Activated B cell treated with CpG ODN at 0.5 μM for 24 hours (primary cell): ENCODE measurements around the gene SEMA3B. TPM values are rescaled to one million over a fixed set of nuclear protein-coding genes. Genes with fewer than 3 reads are reported as not detected.
A peak's percentile ranks its signal among the peaks of the same experiment; 100 is the strongest.
"Not testable (repeated sequence)": the region's sequence is repeated elsewhere in the genome, so short reads cannot be mapped to it uniquely, and the experiment has no call there.

Experiments
- ATAC-seq: fragments of 200-7000 bp; cut with Tn5 transposase; one replicate; pipeline ENCODE4 v1.10.0; 2021; ENCODE audit warnings: low read depth, mild to moderate bottlenecking, moderate library complexity
- CTCF ChIA-PET: fragments of 350-600 bp; sonication (Branson Sonifier 250); formaldehyde crosslinking; loops from one replicate; lab custom pipeline; 2021; ENCODE audit warnings: antibody characterized with exemption; lab: Charles Lee
- POLR2A ChIA-PET: fragments of 350-600 bp; sonication (Branson Sonifier 250); formaldehyde crosslinking; loops from one replicate; lab custom pipeline; 2021; ENCODE audit warnings: antibody characterized with exemption; lab: Charles Lee
- DNase-seq: peaks from one replicate; pipeline ENCODE4 v3.0.0; 2022
- H3K27ac Mint-ChIP-seq: one replicate; pipeline ENCODE4 v1.8.0; 2020; ENCODE audit warnings: mixed read lengths
- H3K27me3 Mint-ChIP-seq: one replicate; pipeline ENCODE4 v1.8.0; 2021; ENCODE audit warnings: mixed read lengths
- H3K36me3 Mint-ChIP-seq: one replicate; pipeline ENCODE4 v1.8.0; 2021; ENCODE audit warnings: low read depth, mixed read lengths
- H3K4me1 Mint-ChIP-seq: one replicate; pipeline ENCODE4 v1.8.0; 2021; ENCODE audit warnings: mixed read lengths
- H3K4me3 Mint-ChIP-seq: one replicate; pipeline ENCODE4 v1.8.0; 2020; ENCODE audit warnings: mild to moderate bottlenecking, mixed read lengths
- H3K9me3 Mint-ChIP-seq: one replicate; pipeline ENCODE4 v1.8.0; 2020; ENCODE audit warnings: mixed read lengths
- CTCF ChIP-seq: fragments of 200-600 bp; IDR thresholded peaks from one replicate; pipeline ENCODE4 v1.8.0; 2022; ENCODE audit warnings: antibody characterized with exemption, mild to moderate bottlenecking
- intact Hi-C: fragments of 100-400 bp; cut with micrococcal nuclease; formaldehyde crosslinking; loops from one replicate; pipeline ENCODE4 v1.15.1; 2024
- total RNA-seq: library from RNA; stranded (reverse); gene quantifications from 2 replicates; pipeline ENCODE4 v1.2.3, GENCODE V29; 2022

Gene SEMA3B
- total RNA-seq, 1 donor from 2014 or later, result not detected

DNA sequence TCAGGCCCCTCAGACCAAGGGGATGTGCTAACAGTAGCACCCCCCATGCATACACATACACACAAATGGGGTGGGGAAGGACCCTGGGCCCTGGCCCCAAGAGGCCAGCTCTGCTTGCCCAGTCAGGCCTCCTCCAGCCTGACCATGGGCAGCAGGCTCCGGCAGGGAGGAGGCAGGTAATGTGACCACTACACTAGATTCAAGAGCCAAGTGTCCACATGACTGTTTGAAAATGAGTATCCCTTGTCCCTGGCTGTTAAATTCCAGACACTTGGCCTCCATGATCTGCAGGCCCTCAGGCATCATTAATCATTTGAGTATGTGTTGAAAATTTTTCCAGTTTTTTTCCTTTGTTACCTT lies 46.8 kb upstream of the SEMA3B start:
- ChIA-PET POLR2A (no interaction called here), CTCF (interaction anchor here (0.9 kb wide), 1 partner anchor 24 kb away, joined by 3 read pairs; no protein-coding TSS in a partner anchor)
- H3K27me3 Mint-ChIP-seq, result peaks cover 11% of the 10 kb centered on the region
- no peak overlapping the region for H3K4me3 Mint-ChIP-seq
- no peak for TF ChIP-seq CTCF
- no peak overlapping the region for H3K27ac Mint-ChIP-seq
- no peak for ATAC-seq
- H3K4me1 Mint-ChIP-seq, result peaks cover 9% of the 10 kb centered on the region
- no peak for DNase-seq
- no peaks in the 10 kb centered on the region for H3K36me3 Mint-ChIP-seq
- no peaks in the 10 kb centered on the region for H3K9me3 Mint-ChIP-seq
- intact Hi-C loops, result loop anchor here (10.0 kb wide), 1 partner anchor 393 kb away; the partner anchor contains the start of genes CISH and MAPKAPK3

- no peak overlapping the region for H3K27ac Mint-ChIP-seq
- DNase-seq (no peak), ATAC-seq (no peak)
- peaks cover 24% of the 10 kb centered on the region for H3K4me1 Mint-ChIP-seq
- CTCF ChIA-PET, result interaction anchor here (0.8 to 7.3 kb wide), 6 partner anchors 9 to 105 kb away, joined by 3 to 100 read pairs (median 5); partner anchors contain the start of genes GNAI2 and GNAT1
- no peak for TF ChIP-seq CTCF
- intact Hi-C loops, result loop anchor here (10.0 kb wide), 1 partner anchor 390 kb away; the partner anchor contains the start of genes CISH and MAPKAPK3
- no peaks in the 10 kb centered on the region for H3K36me3 Mint-ChIP-seq
- POLR2A ChIA-PET, result interaction anchor here (0.6 to 0.7 kb wide), 2 partner anchors 11 to 23 kb away, joined by 4 read pairs; partner anchors contain the start of gene GNAI2
- peaks cover 5% of the 10 kb centered on the region for H3K27me3 Mint-ChIP-seq
- H3K9me3 Mint-ChIP-seq, result no peaks in the 10 kb centered on the region
- peak overlapping the region; percentile 19 for H3K4me3 Mint-ChIP-seq
These were observed 44.3 kb upstream of the SEMA3B start for GRCh38 chr3:50224639-50225038.

- ChIA-PET CTCF (interaction anchor here (0.7 to 8.1 kb wide), 10 partner anchors 13 to 71 kb away, joined by 3 to 104 read pairs (median 5); partner anchors contain the start of genes GNAI2 and GNAT1), POLR2A (interaction anchor here (0.7 to 6.3 kb wide), 11 partner anchors 10 to 1748 kb away, joined by 3 to 66 read pairs (median 6); partner anchors contain the start of genes ABHD14A, GNAI2, HEMK1 and IFRD2)
- peak overlapping the region; percentile 88 for H3K27ac Mint-ChIP-seq
- H3K27me3 Mint-ChIP-seq, result peaks cover 5% of the 10 kb centered on the region
- ATAC-seq (peak; percentile 20), DNase-seq (peak; percentile 54)
- no peaks in the 10 kb centered on the region for H3K36me3 Mint-ChIP-seq
- intact Hi-C loops, result loop anchor here (1.0 to 10.0 kb wide), 11 partner anchors 11 to 524 kb away; partner anchors contain the start of genes CISH, HYAL3, IFRD2 and MAPKAPK3
- no peaks in the 10 kb centered on the region for H3K9me3 Mint-ChIP-seq
- peaks cover 40% of the 10 kb centered on the region for H3K4me1 Mint-ChIP-seq
- H3K4me3 Mint-ChIP-seq, result peak overlapping the region; percentile 94
- TF ChIP-seq CTCF, result no peak
These were observed 42.0 kb upstream of the SEMA3B start for GRCh38 chr3:50226888-50227389.

DNA sequence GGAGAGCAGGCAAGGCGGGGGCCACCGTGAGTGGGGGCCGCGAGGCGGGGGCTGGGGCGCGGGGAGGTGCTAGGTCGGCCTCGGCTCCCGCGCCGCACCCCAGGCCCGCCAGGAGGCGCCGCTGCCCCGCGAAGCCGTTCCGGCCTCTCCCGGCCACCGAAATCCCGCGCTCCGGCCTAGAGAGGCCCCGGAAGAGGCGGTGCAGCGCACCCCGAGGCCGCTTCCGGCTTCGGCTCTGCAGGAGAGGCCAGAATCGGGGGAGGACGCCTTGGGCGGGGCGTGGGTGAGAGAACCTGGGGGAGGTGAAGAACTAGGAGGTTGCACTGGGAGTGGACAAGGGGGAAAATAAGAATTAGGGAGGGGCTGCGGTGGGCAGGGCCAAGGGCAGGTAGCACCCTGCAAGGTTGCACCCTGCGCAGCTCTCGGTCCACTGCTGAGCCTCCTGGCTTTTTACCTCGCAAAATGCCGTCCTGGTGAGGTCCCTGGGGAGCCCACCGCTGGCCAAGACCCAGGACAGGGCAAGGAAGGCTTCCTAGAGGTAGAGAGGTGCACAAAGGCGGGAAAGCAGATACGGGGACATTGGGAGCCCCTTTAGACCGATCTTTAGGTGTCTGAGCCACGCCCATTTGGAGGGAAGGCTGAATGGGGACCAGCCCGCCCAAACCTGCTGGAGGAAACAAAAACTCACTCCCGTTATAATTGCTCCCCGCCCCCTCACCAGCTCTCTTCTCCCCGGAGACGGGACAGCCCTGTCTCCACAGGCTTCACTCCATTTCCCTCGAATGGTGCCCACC lies 41.4 kb upstream of the SEMA3B start:
- Mint-ChIP-seq H3K27ac (peak overlapping the region; percentile 88), H3K4me3 (peak overlapping the region; percentile 94), H3K4me1 (peaks cover 40% of the 10 kb centered on the region), H3K36me3 (no peaks in the 10 kb centered on the region), H3K9me3 (no peaks in the 10 kb centered on the region), H3K27me3 (peaks cover 5% of the 10 kb centered on the region)
- CTCF ChIA-PET, result interaction anchor here (1.2 to 8.1 kb wide), 6 partner anchors 13 to 37 kb away, joined by 3 to 104 read pairs (median 42); partner anchors contain the start of genes GNAI2 and GNAT1
- ATAC-seq, result peak; percentile 81
- peak; percentile 93 for DNase-seq
- POLR2A ChIA-PET, result interaction anchor here (0.9 to 6.3 kb wide), 9 partner anchors 10 to 389 kb away, joined by 3 to 66 read pairs (median 6); partner anchors contain the start of genes GNAI2, HEMK1, IFRD2 and MAPKAPK3
- intact Hi-C loops, result loop anchor here (1.0 to 10.0 kb wide), 8 partner anchors 11 to 387 kb away; partner anchors contain the start of genes CISH, HYAL3, IFRD2 and MAPKAPK3
- TF ChIP-seq CTCF, result peak; percentile 92

DNA sequence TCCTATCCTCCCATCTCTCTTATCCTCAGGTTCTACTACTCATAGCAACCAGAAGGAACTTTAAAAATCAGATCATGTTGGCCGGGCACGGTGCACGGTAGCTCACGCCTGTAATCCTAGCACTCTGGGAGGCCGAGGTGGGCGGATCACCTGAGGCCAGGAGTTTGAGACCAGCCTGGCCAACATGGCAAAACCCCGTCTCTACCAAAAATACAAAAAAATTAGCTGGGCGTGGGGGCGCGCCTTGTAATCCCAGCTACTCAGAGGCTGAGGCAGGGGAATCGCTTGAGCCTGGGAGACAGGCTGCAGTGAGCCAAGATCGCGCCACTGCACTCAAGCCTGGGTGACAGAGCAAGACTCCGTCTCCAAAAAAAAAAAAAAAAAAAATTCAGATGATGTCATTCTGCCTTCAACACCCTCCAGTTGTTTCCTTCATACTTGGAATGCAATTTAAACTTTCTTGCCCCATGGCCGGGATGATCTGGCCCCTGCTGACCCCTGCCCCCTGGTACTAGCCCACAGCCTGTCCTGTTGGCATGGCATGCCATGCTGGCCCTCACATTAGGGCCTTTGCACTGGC lies 40.7 kb upstream of the SEMA3B start:
- DNase-seq, result not testable (repeated sequence)
- POLR2A ChIA-PET, result interaction anchor here (0.7 to 6.3 kb wide), 7 partner anchors 9 to 1206 kb away, joined by 3 to 66 read pairs (median 6); partner anchors contain the start of genes GNAI2, HEMK1, IFRD2 and MAPKAPK3

More for the DNA sequence above, 40.7 kb upstream of the SEMA3B start:
- intact Hi-C loops, result loop anchor here (10.0 kb wide), 1 partner anchor 387 kb away; the partner anchor contains the start of genes CISH and MAPKAPK3
- Mint-ChIP-seq H3K4me1 (peaks cover 43% of the 10 kb centered on the region), H3K4me3 (peak overlapping the region; percentile 94), H3K27ac (peak overlapping the region; percentile 87)
- H3K9me3 Mint-ChIP-seq, H3K36me3 Mint-ChIP-seq, H3K27me3 Mint-ChIP-seq, ATAC-seq: not testable (repeated sequence)
- CTCF ChIA-PET, result interaction anchor here (7.3 to 8.1 kb wide), 2 partner anchors 12 to 20 kb away, joined by 76 to 104 read pairs; partner anchors contain the start of gene GNAI2
